CD14-positive monocyte (primary cell): ENCODE results near the gene MAGOHB. TPM values are rescaled to one million over a fixed set of nuclear protein-coding genes. Genes with fewer than 3 reads are reported as not detected.

Experiments
- DNase-seq, 3 donors: peaks; one replicate each; pipeline ENCODE4 v3.0.0-alpha.2; 2011 to 2022
- H2AFZ ChIP-seq: 2 replicates; pipeline ENCODE4 v1.6.0; 2012; ENCODE audit warnings: mild to moderate bottlenecking, low read depth, low read length, inconsistent platforms; ENCODE audit not compliant: insufficient read depth, poor library complexity, severe bottlenecking
- H3K27ac ChIP-seq, 2 donors: 1 replicate in 1 of 2; 2 replicates in 1 of 2; pipeline ENCODE4 v1.5.1; 2012 to 2013; ENCODE audit warnings: low read length in 2 of 2, control low read depth in 1 of 2, inconsistent platforms in 1 of 2, low read depth in 1 of 2, mild to moderate bottlenecking in 1 of 2
- H3K27me3 ChIP-seq, 2 donors: one replicate each; pipeline versions ENCODE4 v1.6.0 to v1.6.1; 2011 to 2013; ENCODE audit warnings: low read length in 2 of 2; ENCODE audit not compliant: control insufficient read depth in 2 of 2, insufficient read depth in 2 of 2
- H3K36me3 ChIP-seq, 2 donors: replicated peaks in 1 of 2; 1 replicate in 1 of 2; 2 replicates in 1 of 2; pipeline versions ENCODE4 v1.5.1 to v1.6.1; 2012 to 2013; ENCODE audit warnings: low read length in 2 of 2, control low read depth in 1 of 2, inconsistent platforms in 1 of 2, mild to moderate bottlenecking in 1 of 2; ENCODE audit not compliant: insufficient read depth in 2 of 2, control insufficient read depth in 1 of 2
- H3K4me1 ChIP-seq, 2 donors: 1 replicate in 1 of 2; 2 replicates in 1 of 2; pipeline versions ENCODE4 v1.5.1 to v1.6.1; 2012 to 2013; ENCODE audit warnings: low read length in 2 of 2, control low read depth in 1 of 2, inconsistent platforms in 1 of 2, mild to moderate bottlenecking in 1 of 2, moderate library complexity in 1 of 2; ENCODE audit not compliant: insufficient read depth in 2 of 2, control insufficient read depth in 1 of 2
- H3K4me2 ChIP-seq: replicated peaks from 2 replicates; pipeline ENCODE3; 2012; ENCODE audit warnings: low read length, moderate library complexity, mild to moderate bottlenecking; ENCODE audit not compliant: poor library complexity, severe bottlenecking; ENCODE audit errors: extremely low read depth
- H3K4me3 ChIP-seq, 3 experiments: fragments of 200-600 bp in 1 of 3; sonication (generic) in 1 of 3; replicated peaks in 1 of 3; 1 replicate in 2 of 3; 2 replicates in 1 of 3; pipeline ENCODE4 v1.5.1; 2011 to 2013; ENCODE audit warnings: low read length in 3 of 3, mild to moderate bottlenecking in 3 of 3, control low read depth in 2 of 3, low read depth in 2 of 3, inconsistent platforms in 1 of 3, moderate library complexity in 1 of 3
- H3K79me2 ChIP-seq: 2 replicates; pipeline ENCODE4 v1.6.0; 2012; ENCODE audit warnings: mild to moderate bottlenecking, control low read depth, inconsistent platforms, low read length, moderate library complexity; ENCODE audit not compliant: insufficient read depth
- H3K9ac ChIP-seq: 2 replicates; pipeline ENCODE4 v1.6.0; 2017; ENCODE audit warnings: low read length, mild to moderate bottlenecking; ENCODE audit not compliant: insufficient read depth, poor library complexity, severe bottlenecking
- H3K9me3 ChIP-seq, 2 donors: replicated peaks in 1 of 2; 1 replicate in 1 of 2; 2 replicates in 1 of 2; pipeline versions ENCODE4 v1.5.1 to v1.6.1; 2012 to 2013; ENCODE audit warnings: low read length in 2 of 2, control low read depth in 1 of 2; ENCODE audit not compliant: control insufficient read depth in 1 of 2, insufficient read depth in 1 of 2
- H4K20me1 ChIP-seq: 2 replicates; pipeline ENCODE4 v1.6.0; 2012; ENCODE audit warnings: mild to moderate bottlenecking, low read length, control low read depth, moderate library complexity; ENCODE audit not compliant: insufficient read depth
- H3K27ac Mint-ChIP-seq, 7 donors: one replicate each; pipeline ENCODE4 v1.8.0; 2020; ENCODE audit warnings: mild to moderate bottlenecking in 7 of 7, mixed read lengths in 7 of 7, moderate library complexity in 6 of 7, inconsistent platforms in 2 of 7
- H3K27me3 Mint-ChIP-seq, 3 donors: one replicate each; pipeline ENCODE4 v1.8.0; 2021 to 2022; ENCODE audit warnings: low read depth in 3 of 3, mild to moderate bottlenecking in 3 of 3, mixed read lengths in 3 of 3, moderate library complexity in 3 of 3, inconsistent platforms in 1 of 3
- H3K36me3 Mint-ChIP-seq, 2 donors: one replicate each; pipeline ENCODE4 v1.8.0; 2020; ENCODE audit warnings: mixed read lengths in 2 of 2, inconsistent platforms in 1 of 2, mild to moderate bottlenecking in 1 of 2
- H3K4me1 Mint-ChIP-seq: one replicate; pipeline ENCODE4 v1.8.0; 2020; ENCODE audit warnings: mild to moderate bottlenecking, mixed read lengths
- H3K4me3 Mint-ChIP-seq, 2 donors: one replicate each; pipeline ENCODE4 v1.8.0; 2020; ENCODE audit warnings: mild to moderate bottlenecking in 2 of 2, mixed read lengths in 2 of 2, moderate library complexity in 1 of 2
- H3K9me3 Mint-ChIP-seq, 7 donors: one replicate each; pipeline ENCODE4 v1.8.0; 2020 to 2022; ENCODE audit warnings: mixed read lengths in 7 of 7, mild to moderate bottlenecking in 6 of 7, moderate library complexity in 6 of 7, inconsistent platforms in 2 of 7
- WGBS: methylation state at CpG from one replicate; pipeline ENCODE4 v1.1.5; 2013; ENCODE audit warnings: missing lambda C conversion rate; ENCODE audit not compliant: insufficient coverage; 5-methylcytosine and 5-hydroxymethylcytosine counted together
- intact Hi-C, 2 donors: fragments of 100-400 bp; cut with micrococcal nuclease; formaldehyde crosslinking; loops; one replicate each; pipeline versions ENCODE4 v1.15.0 to v1.15.1; 2023
- polyA plus RNA-seq, 3 donors: library from polyadenylated mRNA; depleted of rRNA in 1 of 3; unstranded in 2 of 3; stranded (reverse) in 1 of 3; fragments of 300-500 nt in 2 of 3; fragments of >200 nt in 1 of 3; fragmentation: Illumina TruSeq in 2 of 3; gene quantifications; 1 replicate in 2 of 3; 2 replicates in 1 of 3; pipeline ENCODE4 v1.2.3, GENCODE V29; 2012 to 2021
- TF ChIP-seq, protein P1 (sequence below): fragments of 200-600 bp; IDR thresholded peaks from one replicate; pipeline ENCODE4 v1.8.0; 2022; ENCODE audit warnings: antibody characterized with exemption, mild to moderate bottlenecking

Gene MAGOHB
- polyA plus RNA-seq, 3 donors = 6.9 to 23.5 (median 19.5) TPM

DNA sequence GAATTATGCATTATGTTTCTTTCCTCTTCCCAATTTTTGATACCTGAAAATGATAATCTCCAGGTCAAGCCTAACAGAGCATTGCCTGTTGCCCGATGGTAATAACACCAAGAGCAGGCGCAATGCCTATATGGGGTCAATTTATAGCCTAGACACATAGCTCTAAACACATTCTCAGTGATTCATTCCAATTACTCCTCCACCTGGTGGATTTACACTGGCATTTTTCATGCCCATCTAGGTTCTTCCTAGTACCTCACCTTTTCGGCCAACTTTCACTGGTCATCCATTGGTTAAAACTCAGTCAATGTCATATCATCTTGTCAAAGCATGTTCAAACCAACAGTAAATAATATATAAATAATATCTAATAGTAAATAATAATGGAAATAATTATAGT is 54.6 kb downstream of the MAGOHB start:
- WGBS = 100% methylated on average over 1 of the region's 3 CpGs
- H3K27ac ChIP-seq = no peak overlapping the region
- no peaks in the 10 kb centered on the region for H3K27me3 ChIP-seq
- no peak overlapping the region for H3K9ac ChIP-seq
- H3K79me2 ChIP-seq = no peaks in the 10 kb centered on the region
- Mint-ChIP-seq H3K27me3 (peaks cover 0 to 1% (median 0%) of the 10 kb centered on the region in 3 donors), H3K4me3 (no peak overlapping the region), H3K27ac (no peak overlapping the region), H3K9me3 (peaks cover 0 to 7% (median 2%) of the 10 kb centered on the region in 7 donors), H3K4me1 (peaks cover 2% of the 10 kb centered on the region), H3K36me3 (no peaks in the 10 kb centered on the region)
- DNase-seq = no peak
- H3K4me1 ChIP-seq = no peaks in the 10 kb centered on the region
- no peak overlapping the region for H2AFZ ChIP-seq
- TF ChIP-seq, protein P1, sequence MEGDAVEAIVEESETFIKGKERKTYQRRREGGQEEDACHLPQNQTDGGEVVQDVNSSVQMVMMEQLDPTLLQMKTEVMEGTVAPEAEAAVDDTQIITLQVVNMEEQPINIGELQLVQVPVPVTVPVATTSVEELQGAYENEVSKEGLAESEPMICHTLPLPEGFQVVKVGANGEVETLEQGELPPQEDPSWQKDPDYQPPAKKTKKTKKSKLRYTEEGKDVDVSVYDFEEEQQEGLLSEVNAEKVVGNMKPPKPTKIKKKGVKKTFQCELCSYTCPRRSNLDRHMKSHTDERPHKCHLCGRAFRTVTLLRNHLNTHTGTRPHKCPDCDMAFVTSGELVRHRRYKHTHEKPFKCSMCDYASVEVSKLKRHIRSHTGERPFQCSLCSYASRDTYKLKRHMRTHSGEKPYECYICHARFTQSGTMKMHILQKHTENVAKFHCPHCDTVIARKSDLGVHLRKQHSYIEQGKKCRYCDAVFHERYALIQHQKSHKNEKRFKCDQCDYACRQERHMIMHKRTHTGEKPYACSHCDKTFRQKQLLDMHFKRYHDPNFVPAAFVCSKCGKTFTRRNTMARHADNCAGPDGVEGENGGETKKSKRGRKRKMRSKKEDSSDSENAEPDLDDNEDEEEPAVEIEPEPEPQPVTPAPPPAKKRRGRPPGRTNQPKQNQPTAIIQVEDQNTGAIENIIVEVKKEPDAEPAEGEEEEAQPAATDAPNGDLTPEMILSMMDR = no peak
- H3K4me3 ChIP-seq = no peak overlapping the region
- H4K20me1 ChIP-seq = no peaks in the 10 kb centered on the region
- no peak overlapping the region for H3K4me2 ChIP-seq
- no peaks in the 10 kb centered on the region for H3K9me3 ChIP-seq
- H3K36me3 ChIP-seq = no peaks in the 10 kb centered on the region
- intact Hi-C loops = no loop called here

DNA sequence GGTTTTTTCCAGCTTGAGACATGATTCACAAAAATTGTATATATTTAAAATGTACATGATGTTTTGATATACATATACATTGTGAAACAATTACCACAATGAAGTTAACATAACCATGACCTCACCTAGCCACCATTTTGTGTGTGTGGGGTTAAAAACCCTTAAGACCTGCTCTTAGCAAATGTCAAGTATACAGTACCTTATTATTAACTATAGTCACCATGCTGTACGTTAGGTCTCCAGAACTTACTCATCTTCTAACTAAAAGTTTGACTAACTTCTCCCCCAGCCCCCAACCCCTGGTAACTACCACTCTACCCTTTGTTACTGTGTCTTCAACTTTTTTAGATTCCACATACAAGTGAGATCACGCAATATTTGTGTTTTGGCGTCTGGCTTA is 55.1 kb downstream of the MAGOHB start:
- Mint-ChIP-seq H3K4me1 (peaks cover 2% of the 10 kb centered on the region), H3K4me3 (no peak overlapping the region), H3K27me3 (peaks cover 0 to 1% (median 0%) of the 10 kb centered on the region in 3 donors), H3K27ac (no peak overlapping the region), H3K9me3 (peaks cover 0 to 7% (median 3%) of the 10 kb centered on the region in 7 donors), H3K36me3 (no peaks in the 10 kb centered on the region)
- Histone ChIP-seq H3K27me3 (no peaks in the 10 kb centered on the region), H3K36me3 (no peaks in the 10 kb centered on the region), H3K27ac (no peak overlapping the region), H3K79me2 (no peaks in the 10 kb centered on the region), H3K9ac (no peak overlapping the region), H3K4me2 (no peak overlapping the region), H3K9me3 (no peaks in the 10 kb centered on the region), H3K4me1 (no peaks in the 10 kb centered on the region), H3K4me3 (no peak overlapping the region), H4K20me1 (no peaks in the 10 kb centered on the region), H2AFZ (no peak overlapping the region)
- intact Hi-C loops = no loop called here
- TF ChIP-seq, protein P1 = no peak
- no peak for DNase-seq
- WGBS = no CpG with 5 or more reads among the region's 3 CpGs
